GM19351 (cell line): ENCODE results near the gene PAEP.
"Not testable (repeated sequence)": the region's sequence is repeated elsewhere in the genome, so short reads cannot be mapped to it uniquely, and the experiment has no call there.

Source experiments
- ATAC-seq: cut with Tn5 transposase; IDR thresholded peaks from one replicate; pipeline ENCODE4 v1.9.1; 2021; ENCODE audit warnings: mild to moderate bottlenecking, moderate library complexity; ENCODE audit not compliant: unreplicated experiment

Gene PAEP

GRCh38 chr9:135561391-135562234 lies at the start of gene PAEP:
TSS of gene PAEP (plus strand) at chr9:135561756.
- ATAC-seq = no peak

DNA sequence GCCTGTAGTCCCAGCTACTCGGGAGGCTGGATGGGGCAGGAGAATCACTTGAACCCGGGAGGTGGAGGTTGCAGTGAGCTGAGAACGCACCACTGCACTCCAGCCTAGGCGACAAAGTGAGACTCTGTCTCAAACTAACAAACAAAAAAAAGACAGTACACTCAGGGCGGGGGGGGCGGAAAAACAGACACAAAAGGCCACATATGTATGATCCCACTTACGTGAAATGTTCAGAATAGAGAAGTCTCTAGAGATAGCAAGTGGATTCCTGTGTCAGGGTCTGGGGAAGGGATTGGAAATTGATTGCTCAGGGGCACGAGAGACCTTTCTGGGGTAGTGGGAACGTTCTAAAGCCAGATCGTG lies 49.3 kb upstream of the PAEP start:
- ATAC-seq = no peak

GRCh38 chr9:135512904-135513303 lies 48.7 kb upstream of the PAEP start:
- no peak for ATAC-seq

- no peak for ATAC-seq
These were observed 48.2 kb upstream of the PAEP start for GRCh38 chr9:135513351-135513846.

DNA sequence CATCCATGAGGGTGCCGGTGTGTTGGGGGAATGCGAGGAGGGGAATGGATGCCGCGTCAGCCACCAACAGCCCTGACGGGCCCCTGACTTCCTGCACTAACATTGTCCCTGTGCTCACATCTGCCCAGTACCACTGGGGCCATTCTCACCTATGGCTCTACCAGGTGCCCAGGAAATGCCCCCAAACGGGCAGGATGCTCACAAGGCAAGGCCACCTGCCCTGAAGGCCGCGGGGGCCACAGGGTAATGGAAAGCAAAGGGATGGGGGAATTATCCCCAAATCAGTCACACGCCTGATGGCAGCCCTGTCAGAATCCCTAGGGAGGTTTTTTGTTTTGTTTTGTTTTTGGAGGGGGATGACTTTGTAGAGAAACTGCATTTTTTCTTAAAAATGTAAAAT lies 47.6 kb upstream of the PAEP start:
- not testable (repeated sequence) for ATAC-seq

DNA sequence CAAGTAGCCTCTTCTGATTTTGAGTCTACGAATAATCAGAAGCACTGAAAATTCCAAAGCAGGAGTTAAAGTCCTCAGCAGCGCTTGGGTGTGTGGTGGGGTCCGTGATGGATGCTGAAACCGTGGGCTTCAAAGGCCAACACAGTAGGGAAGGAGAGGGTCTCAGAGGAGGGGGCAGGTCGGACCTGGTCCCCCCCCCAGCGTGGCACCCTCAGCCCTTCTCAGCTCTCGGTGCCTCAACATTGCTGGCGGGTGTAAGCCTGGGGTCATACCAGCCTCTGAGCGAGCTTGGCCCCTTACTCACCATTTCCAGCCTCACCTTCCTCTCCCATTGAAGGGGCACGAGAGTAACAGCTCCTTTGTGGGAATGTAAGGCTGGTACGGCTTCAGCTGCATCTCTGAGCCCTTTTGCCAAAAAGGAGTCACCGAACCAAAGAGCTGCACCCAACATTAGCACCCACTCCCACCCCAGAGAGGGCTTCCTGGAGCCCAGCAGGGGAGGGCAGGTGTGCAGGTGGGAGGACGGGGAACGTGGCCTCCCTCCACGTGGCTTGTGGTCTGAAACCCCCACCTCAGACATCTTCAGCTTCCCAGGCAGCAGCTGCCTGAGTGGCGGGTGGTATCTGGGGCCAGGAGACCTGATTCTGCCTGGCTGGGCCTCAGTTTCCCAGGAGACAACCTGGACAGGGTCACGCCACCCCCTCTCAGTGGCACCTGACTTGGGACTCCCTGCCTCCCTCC lies 47.0 kb upstream of the PAEP start:
- no peak for ATAC-seq

GRCh38 chr9:135515083-135515951 lies 46.2 kb upstream of the PAEP start:
- no peak for ATAC-seq

GRCh38 chr9:135516132-135516860 lies 45.3 kb upstream of the PAEP start:
- no peak for ATAC-seq

DNA sequence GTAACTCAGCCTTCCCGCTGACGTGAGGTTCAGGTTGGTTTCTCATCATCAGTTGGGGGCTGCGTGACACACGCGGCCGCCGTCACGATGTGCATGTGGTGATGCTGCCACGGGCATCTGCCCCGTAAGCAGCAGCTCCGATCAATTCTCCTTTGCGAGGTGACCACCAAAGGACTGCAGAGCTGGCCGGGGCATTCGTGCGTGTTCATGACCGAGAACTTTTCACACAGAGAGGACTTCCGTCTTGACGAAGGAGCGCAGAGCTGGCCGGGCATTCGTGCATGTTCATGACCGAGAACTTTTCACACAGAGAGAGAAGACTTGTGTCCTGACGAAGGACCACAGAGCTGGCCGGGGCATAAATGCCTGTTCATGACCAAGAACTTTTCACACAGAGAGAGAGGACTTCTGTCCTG lies 44.1 kb upstream of the PAEP start:
- no peak for ATAC-seq

- ATAC-seq = no peak
These were observed 42.2 kb upstream of the PAEP start for GRCh38 chr9:135519179-135519971.

DNA sequence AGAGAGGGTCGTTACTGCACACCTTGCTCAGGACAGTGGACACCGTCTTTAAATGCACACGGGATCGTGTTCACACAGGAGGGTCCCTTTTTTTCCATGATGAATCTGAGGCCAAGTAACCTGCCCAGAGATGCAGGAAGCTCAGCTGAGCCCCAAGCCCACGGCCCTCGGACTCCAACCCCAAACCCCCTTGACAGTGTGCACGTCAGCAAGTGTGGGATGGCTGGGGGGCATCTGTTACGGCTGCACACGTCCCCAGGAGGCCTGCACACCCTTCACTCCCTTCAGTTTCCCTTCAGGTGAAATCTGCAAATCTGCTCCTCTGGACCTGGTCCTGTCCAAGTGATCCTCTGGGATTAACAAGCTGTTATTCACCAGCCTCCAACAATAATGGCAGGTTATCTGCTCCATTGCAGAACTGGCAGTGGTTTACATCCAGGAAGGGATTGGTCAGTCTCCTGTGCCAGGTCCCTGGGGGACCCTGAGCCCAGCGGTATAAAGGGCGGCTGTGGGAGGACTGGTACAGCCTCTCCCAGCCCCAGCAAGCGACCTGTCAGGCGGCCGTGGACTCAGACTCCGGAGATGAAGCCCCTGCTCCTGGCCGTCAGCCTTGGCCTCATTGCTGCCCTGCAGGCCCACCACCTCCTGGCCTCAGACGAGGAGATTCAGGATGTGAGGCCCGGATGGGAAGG lies 40.5 kb upstream of the PAEP start, which contains the start of gene LCN1:
Gene LCN1 (plus strand): TSS at position 525 of the 692 bp plus-strand sequence. CDS start 58 bp downstream, at position 583.
- ATAC-seq = no peak

- no peak for ATAC-seq
These were observed 39.9 kb upstream of the PAEP start for GRCh38 chr9:135521608-135522095.

- ATAC-seq = no peak
These were observed 39.2 kb upstream of the PAEP start for GRCh38 chr9:135522137-135522877.

- no peak for ATAC-seq
These were observed 38.6 kb upstream of the PAEP start for GRCh38 chr9:135522931-135523330.

DNA sequence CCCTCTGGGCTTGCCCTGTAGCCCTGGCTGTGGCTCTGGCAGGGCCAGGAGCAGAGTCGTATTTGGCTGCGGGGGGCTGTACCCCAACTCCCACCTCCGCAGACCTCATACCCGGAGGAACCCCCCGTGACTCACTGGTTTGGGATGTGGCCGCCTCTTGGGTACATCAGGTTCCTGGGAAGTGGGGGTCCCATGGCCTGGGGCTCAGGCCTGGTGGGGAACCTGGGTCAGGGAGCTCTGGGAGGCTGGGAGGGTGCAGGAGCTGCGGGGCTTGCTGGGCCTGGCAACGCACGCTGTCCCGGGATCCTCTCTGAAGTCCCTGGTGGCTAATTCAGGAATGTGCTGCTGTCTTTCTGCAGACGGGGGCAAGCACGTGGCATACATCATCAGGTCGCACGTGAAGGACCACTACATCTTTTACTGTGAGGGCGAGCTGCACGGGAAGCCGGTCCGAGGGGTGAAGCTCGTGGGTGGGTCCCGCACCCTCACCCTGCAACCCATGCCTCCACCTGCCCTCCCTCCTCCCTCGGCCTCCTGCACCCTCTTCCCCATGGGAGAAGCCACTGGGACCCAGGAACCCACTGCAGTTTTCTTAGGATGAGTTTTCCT lies 37.9 kb upstream of the PAEP start:
- ATAC-seq = no peak

- ATAC-seq = no peak
These were observed 37.3 kb upstream of the PAEP start for GRCh38 chr9:135524130-135524861.
